Sigmoid colon (tissue), 7 donors: ENCODE measurements around the gene C17orf100. TPM values are rescaled to one million over a fixed set of nuclear protein-coding genes. Genes with fewer than 3 reads are reported as not detected.
"Not testable (repeated sequence)": the region's sequence is repeated elsewhere in the genome, so short reads cannot be mapped to it uniquely, and the experiment has no call there.

Source experiments
- DNase-seq: peaks from one replicate; pipeline ENCODE4 v3.0.0-alpha.2; 2019
- H3K27ac ChIP-seq, 4 donors: fragments of 200-600 bp; sonication (generic); one replicate each; pipeline ENCODE4 v1.5.1; 2016 to 2019; ENCODE audit warnings: mild to moderate bottlenecking in 1 of 4
- H3K27me3 ChIP-seq, 3 donors: fragments of 200-600 bp; sonication (generic); one replicate each; pipeline ENCODE4 v1.5.1; 2019; ENCODE audit warnings: mild to moderate bottlenecking in 1 of 3
- H3K36me3 ChIP-seq, 4 donors: fragments of 200-600 bp; sonication (generic); one replicate each; pipeline ENCODE4 v1.5.1; 2016 to 2019
- H3K4me1 ChIP-seq, 4 donors: fragments of 200-600 bp; sonication (generic); one replicate each; pipeline ENCODE4 v1.5.1; 2017 to 2019
- H3K4me3 ChIP-seq, 4 donors: fragments of 200-600 bp; sonication (generic); one replicate each; pipeline ENCODE4 v1.5.1; 2017 to 2019; ENCODE audit warnings: mild to moderate bottlenecking in 2 of 4, moderate library complexity in 1 of 4
- H3K9me3 ChIP-seq, 4 donors: fragments of 200-600 bp in 3 of 4; sonication (generic) in 3 of 4; one replicate each; pipeline versions ENCODE4 v1.5.1 to v1.6.1; 2013 to 2019
- CTCF ChIP-seq, 4 experiments: fragments of 450-650 bp in 3 of 4; fragments of 200-600 bp in 1 of 4; IDR thresholded peaks; one replicate each; pipeline ENCODE4 v1.5.1; 2016 to 2019; ENCODE audit warnings: antibody characterized with exemption in 4 of 4, mild to moderate bottlenecking in 3 of 4, moderate library complexity in 2 of 4
- EP300 ChIP-seq, 4 donors: sonication (generic); formaldehyde crosslinking; IDR thresholded peaks; one replicate each; pipeline ENCODE4 v1.6.1; 2017; ENCODE audit warnings: antibody characterized with exemption in 4 of 4
- POLR2A ChIP-seq, 2 donors: fragments of 450-650 bp; IDR thresholded peaks; one replicate each; pipeline ENCODE4 v1.6.1; 2016; ENCODE audit warnings: antibody characterized with exemption in 2 of 2, mild to moderate bottlenecking in 2 of 2, moderate library complexity in 2 of 2
- POLR2AphosphoS5 ChIP-seq, 4 donors: sonication (generic); formaldehyde crosslinking; IDR thresholded peaks; one replicate each; pipeline ENCODE4 v1.6.1; 2017; ENCODE audit warnings: antibody characterized with exemption in 4 of 4
- WGBS, 2 donors: extraction: QIAGEN DNeasy Blood & Tissue Kit; methylation state at CpG; one replicate each; pipeline ENCODE4 v1.1.7; 2013; 5-methylcytosine and 5-hydroxymethylcytosine counted together
- intact Hi-C: fragments of 100-400 bp; cut with DNase I; formaldehyde crosslinking; loops from one replicate; pipeline ENCODE4 v1.15.1; 2023
- polyA plus RNA-seq, 3 donors: library from polyadenylated mRNA; stranded (reverse); fragments of 200-250 nt; gene quantifications; one replicate each; pipeline ENCODE4 v1.2.3, GENCODE V29; 2013
- total RNA-seq, 4 donors: library from RNA; depleted of rRNA; stranded (reverse); fragments of >200 nt; gene quantifications; one replicate each; pipeline ENCODE4 v1.1.0, GENCODE V29; 2016
- donor health status: healthy with polysubstance abuse.
- donor health status: Bipolar disorder and iron deficiency.
- donor health status: healthy.

C17orf100 gene
- total and polyA plus RNA-seq, 7 donors = 0.81 to 4.2 (median 2.1) TPM

DNA sequence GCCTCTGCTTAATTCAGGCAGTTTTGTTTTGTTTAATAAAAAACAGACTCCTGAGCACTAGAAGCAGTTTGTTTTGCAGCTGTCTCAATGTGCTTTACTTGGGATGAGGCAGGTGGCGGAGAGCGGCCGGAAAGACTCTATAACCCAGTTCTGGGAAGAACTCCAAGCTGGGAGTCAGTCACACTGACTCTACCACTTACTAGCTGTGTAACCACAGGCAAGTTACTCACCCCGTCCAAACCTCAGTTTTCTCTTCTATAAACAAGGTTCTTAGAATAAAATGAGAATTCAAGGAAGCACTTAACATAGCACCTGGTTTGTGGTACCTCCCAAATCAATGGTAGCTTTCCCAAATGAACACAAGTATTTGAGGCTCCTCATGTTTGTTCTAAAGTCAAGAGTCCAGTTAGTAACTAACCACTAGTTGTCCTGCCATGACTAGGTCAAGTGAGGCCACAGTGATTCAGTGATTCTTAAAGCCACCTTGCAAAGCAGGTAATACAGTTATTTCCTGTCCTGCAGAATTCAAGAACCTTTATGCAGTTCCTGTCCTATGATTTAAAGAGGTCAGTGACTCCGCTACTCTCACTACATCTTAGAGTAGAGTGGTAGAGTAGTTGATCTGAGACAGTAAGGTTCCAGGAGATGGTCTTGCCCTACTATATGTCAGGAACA, 8.0 kb upstream of the C17orf100 start:
- Histone ChIP-seq H3K27me3 (no peaks in the 10 kb centered on the region), H3K4me1 (peaks cover 0 to 29% (median 22%) of the 10 kb centered on the region in 4 donors), H3K36me3 (peaks cover 0 to 60% (median 11%) of the 10 kb centered on the region in 4 donors), H3K9me3 (no peaks in the 10 kb centered on the region), H3K27ac (no peak overlapping the region), H3K4me3 (no peak overlapping the region)
- 82 to 84% methylated on average over 5 of the region's 5 CpGs for WGBS, 2 donors
- TF ChIP-seq POLR2A (IDR thresholded peaks at IDR 0.05) (no peak), POLR2AphosphoS5 (IDR thresholded peaks at IDR 0.05) (no peak), CTCF (IDR thresholded peaks at IDR 0.05) (no peak), EP300 (IDR thresholded peaks at IDR 0.05) (no peak)
- intact Hi-C loops = loop anchor here (5.0 to 10.0 kb wide), 2 partner anchors 171 to 761 kb away; partner anchors contain the start of genes NLGN2 and TMEM256
- no peak for DNase-seq

DNA sequence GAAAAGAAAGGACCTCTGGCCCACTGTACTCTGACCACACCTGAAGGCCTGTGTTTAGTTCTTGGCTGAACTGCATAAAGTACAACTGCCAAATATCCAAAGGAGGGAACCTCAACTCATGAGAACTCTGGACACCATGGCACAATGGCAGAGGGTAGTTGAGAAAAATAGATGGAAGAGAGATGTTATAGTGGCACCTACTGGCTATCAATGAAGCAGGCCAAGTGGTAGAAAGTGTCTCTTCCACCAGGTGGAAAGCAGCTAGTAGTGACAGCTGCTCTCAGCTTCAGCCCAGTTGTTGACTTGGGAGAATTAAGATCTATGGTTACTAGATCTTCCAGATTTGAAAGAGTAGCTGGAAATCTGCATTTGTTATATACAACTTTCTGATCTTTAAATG, 3.4 kb upstream of the C17orf100 start:
- intact Hi-C loops = loop anchor here (10.0 kb wide), 1 partner anchor 757 kb away; the partner anchor contains the start of genes NLGN2 and TMEM256
- H3K4me1 ChIP-seq = peaks cover 0 to 40% (median 27%) of the 10 kb centered on the region in 4 donors

DNA sequence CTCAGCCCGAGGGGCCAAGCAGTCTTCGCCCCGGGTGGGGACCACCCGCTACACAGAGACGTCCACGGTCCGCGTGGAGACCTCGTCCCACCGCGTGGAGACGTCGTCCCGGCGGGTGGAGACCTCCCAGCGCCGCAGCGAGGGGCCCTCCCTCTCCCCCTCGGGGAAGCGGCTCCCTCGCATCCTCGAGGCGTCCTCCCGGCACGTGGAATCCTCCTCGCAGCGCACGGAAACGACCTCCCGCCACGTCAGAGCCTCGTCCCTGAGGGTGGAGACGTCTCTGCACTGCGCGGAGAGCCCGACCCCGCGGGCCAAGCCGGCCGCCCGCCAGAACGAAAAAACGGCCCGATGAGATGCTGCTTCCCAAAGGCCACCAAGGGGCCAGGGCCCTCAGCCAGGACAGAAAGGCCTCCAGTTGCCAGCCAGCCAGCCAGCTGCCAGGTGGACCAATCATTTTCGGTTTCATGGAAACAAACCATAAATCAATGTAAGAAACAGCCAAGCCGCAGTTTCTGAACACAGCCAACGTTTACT, 424 bp downstream of the C17orf100 start:
- intact Hi-C loops = loop anchor here (5.0 kb wide), 2 partner anchors 95 to 360 kb away; partner anchors contain the start of genes PITPNM3 and RNASEK
- 2% methylated on average over 47 of the region's 47 CpGs for WGBS, 2 donors
- H3K4me1 ChIP-seq = peaks cover 0 to 52% (median 30%) of the 10 kb centered on the region in 4 donors
- no peaks in the 10 kb centered on the region for H3K9me3 ChIP-seq
- TF ChIP-seq POLR2AphosphoS5 (IDR thresholded peaks at IDR 0.05) = peak; percentile 35 to 74 (median 66)
- no peak for TF ChIP-seq POLR2A (IDR thresholded peaks at IDR 0.05)
- peaks cover 8 to 41% (median 9%) of the 10 kb centered on the region in 3 donors for H3K27me3 ChIP-seq
- peak overlapping the region; percentile 72 to 84 (median 78) for H3K4me3 ChIP-seq
- peak overlapping the region; percentile 81 to 88 (median 86) for H3K27ac ChIP-seq
- peak; percentile 88 for DNase-seq
- peaks cover 0 to 26% (median 0%) of the 10 kb centered on the region in 4 donors for H3K36me3 ChIP-seq

More for the DNA sequence above, 3.4 kb upstream of the C17orf100 start:
- TF ChIP-seq POLR2AphosphoS5 (IDR thresholded peaks at IDR 0.05) (no peak), EP300 (IDR thresholded peaks at IDR 0.05) (no peak), CTCF (IDR thresholded peaks at IDR 0.05) (no peak), POLR2A (IDR thresholded peaks at IDR 0.05) (no peak)
- no peak for DNase-seq
- Histone ChIP-seq H3K4me3 (no peak overlapping the region), H3K36me3 (peaks cover 0 to 59% (median 11%) of the 10 kb centered on the region in 4 donors), H3K27ac (no peak overlapping the region), H3K27me3 (peaks cover 0 to 9% (median 0%) of the 10 kb centered on the region in 3 donors), H3K9me3 (no peaks in the 10 kb centered on the region)

- no peak for DNase-seq
- no peak overlapping the region for H3K4me3 ChIP-seq
- peaks cover 0 to 37% (median 21%) of the 10 kb centered on the region in 4 donors for H3K4me1 ChIP-seq
- TF ChIP-seq POLR2AphosphoS5 (IDR thresholded peaks at IDR 0.05) (no peak), EP300 (IDR thresholded peaks at IDR 0.05) (no peak), POLR2A (IDR thresholded peaks at IDR 0.05) (no peak)
- no peaks in the 10 kb centered on the region for H3K36me3 ChIP-seq
- no peaks in the 10 kb centered on the region for H3K9me3 ChIP-seq
- intact Hi-C loops = loop anchor here (5.0 kb wide), 2 partner anchors 98 to 357 kb away; partner anchors contain the start of genes PITPNM3 and RNASEK
- no peak overlapping the region for H3K27ac ChIP-seq
- WGBS, 2 donors = 22 to 39% methylated on average over 46 of the region's 46 CpGs
- peaks cover 8 to 65% (median 19%) of the 10 kb centered on the region in 3 donors for H3K27me3 ChIP-seq
These were observed 3.5 kb downstream of the C17orf100 start for GRCh38 chr17:6654841-6655731.

GRCh38 chr17:6655732-6656361, 4.3 kb downstream of the C17orf100 start:
- H3K9me3 ChIP-seq, H3K27ac ChIP-seq, intact Hi-C loops, H3K4me3 ChIP-seq, DNase-seq, H3K36me3 ChIP-seq: not testable (repeated sequence)
- WGBS, 2 donors = 5 to 6% methylated on average over 26 to 37 of the region's 41 CpGs
- Histone ChIP-seq H3K27me3 (peaks cover 8 to 68% (median 19%) of the 10 kb centered on the region in 3 donors), H3K4me1 (peaks cover 0 to 30% (median 14%) of the 10 kb centered on the region in 4 donors)

- intact Hi-C loops, DNase-seq, H3K36me3 ChIP-seq, H3K27ac ChIP-seq, H3K9me3 ChIP-seq, H3K4me3 ChIP-seq: not testable (repeated sequence)
- Histone ChIP-seq H3K4me1 (peaks cover 0 to 24% (median 10%) of the 10 kb centered on the region in 4 donors), H3K27me3 (peaks cover 8 to 74% (median 19%) of the 10 kb centered on the region in 3 donors)
- WGBS, 2 donors = 5 to 6% methylated on average over 53 to 54 of the region's 55 CpGs
These were observed 5.5 kb downstream of the C17orf100 start for GRCh38 chr17:6656797-6657632.
